Mammary epithelial cell (primary cell): ENCODE results near the gene SIK3.

ENCODE experiments used
- CTCF ChIP-seq, 2 donors: IDR thresholded peaks in 1 of 2; conservative IDR thresholded peaks in 1 of 2; 2 replicates each; pipeline ENCODE4 v1.5.1; 2011 to 2012; ENCODE audit warnings: inconsistent platforms in 2 of 2, low read length in 2 of 2, mild to moderate bottlenecking in 2 of 2, control low read depth in 1 of 2, low read depth in 1 of 2; ENCODE audit not compliant: insufficient read depth in 1 of 2; ENCODE audit errors: extremely low read depth in 1 of 2
- EZH2 ChIP-seq: IDR thresholded peaks from 2 replicates; pipeline ENCODE4 v1.6.1; 2012; ENCODE audit warnings: low read length, inconsistent platforms, borderline replicate concordance

DNA sequence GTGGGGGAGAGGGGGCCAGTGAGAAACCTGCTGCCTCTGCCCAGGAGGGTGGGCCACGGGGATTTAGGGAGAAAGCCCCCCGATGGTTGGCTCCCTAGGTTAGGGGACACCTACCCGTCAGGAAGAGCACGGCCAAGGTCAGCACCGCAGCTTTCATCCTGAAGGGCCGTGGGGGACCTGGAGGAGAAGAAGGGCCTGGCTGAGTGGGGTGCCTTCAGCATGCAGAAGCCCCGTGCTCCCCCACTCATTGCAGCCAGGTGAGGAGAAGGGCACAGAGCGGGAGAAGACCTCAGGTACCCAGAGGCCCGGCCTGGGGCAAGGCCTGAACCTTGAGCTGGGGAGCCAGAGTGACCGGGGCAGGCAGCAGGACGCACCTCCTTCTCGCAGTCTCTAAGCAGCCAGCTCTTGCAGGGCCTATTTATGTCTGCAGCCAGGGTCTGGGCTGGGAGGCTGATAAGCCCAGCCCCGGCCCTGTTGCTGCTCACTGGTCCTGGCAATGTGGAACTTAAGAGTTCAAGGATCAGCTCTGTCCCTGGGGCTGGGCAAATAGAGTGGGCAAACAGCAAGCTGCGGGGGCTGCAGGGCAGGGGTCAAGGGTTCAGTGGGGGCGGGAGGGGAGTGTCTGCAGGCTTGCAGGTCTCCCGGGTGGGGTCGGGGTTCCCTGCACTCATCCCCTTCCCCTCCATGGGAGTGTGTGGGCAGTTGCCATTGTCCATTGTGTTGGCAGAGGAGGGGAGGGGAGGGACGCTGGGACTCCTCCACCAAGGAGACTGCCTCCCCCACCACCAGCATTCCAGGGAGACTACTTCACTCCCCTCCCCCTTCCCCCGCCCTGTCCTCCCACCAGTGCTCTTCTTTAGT is 260.8 kb downstream of the SIK3 start, which contains the start of gene APOA1:
- TF ChIP-seq CTCF (conservative IDR thresholded peaks at IDR 0.05 in 1 of 2, IDR thresholded peaks at IDR 0.05 in 1 of 2; ENCODE audit: extremely low read depth in 1 of 2, insufficient read depth in 1 of 2, low read depth in 1 of 2, low read length in 2 of 2), result no peak
- TF ChIP-seq EZH2, result no peak
